HG02943 (cell line): ENCODE measurements around the gene OPN4.
A peak's percentile ranks its signal among the peaks of the same experiment; 100 is the strongest.

ENCODE experiments used
- ATAC-seq: cut with Tn5 transposase; IDR thresholded peaks from one replicate; pipeline ENCODE4 v1.9.1; 2021; ENCODE audit warnings: mild to moderate bottlenecking, low read depth, moderate library complexity; ENCODE audit not compliant: unreplicated experiment

The OPN4 gene

DNA sequence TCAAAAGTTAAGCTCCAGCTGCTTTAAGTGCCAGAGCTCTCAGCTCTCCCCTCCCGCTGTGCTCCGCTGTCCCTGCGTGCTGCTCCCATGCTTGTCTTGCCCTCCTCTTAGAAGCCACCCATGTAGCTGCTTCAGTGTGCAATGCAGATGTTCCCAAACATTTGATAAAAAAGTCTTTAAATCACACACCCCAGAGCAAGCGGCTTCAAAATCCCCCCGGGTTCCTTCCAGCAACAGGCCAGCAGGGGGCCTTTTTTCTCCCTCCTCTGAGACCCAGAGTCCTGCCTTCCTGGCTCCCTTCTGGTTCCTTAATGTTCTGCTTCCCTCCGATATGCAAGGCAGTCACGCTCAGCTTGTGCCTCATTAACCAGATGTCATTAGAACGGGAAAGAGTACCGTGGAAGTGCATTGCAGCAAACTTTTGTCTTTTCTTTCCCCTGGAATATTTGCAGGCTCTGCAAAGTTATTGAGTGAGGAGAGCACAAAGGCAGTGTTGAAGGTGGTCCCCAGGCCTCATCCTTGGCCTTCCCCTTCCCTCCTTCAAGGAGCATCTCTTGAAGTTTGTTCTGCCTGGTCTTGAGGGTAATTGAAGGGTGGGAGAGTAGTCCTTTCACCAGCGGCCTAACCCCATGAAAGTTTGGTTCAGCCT lies 39.5 kb downstream of the OPN4 start:
- ATAC-seq: no peak

GRCh38 chr10:86698207-86698940 lies 44.0 kb downstream of the OPN4 start:
- ATAC-seq: no peak

DNA sequence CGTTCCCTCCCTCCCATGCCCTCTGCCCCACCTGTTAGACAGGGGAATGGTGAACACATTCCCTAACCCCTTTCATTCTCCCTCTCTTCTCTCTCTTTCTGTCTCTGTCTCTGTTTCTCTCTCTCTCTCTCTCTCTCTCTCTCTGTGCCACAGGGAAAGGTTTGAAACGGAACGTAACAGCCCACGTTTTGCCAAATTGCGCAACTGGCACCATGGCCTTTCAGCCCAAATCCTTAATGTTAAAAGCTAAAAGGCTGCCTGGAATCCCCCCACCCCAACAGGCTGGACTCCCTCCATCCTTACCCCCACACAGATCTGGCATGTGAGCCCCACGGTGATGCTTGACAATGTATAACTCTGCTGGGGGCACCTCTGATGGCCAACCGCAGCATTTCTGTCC lies 44.8 kb downstream of the OPN4 start:
- ATAC-seq: no peak

- no peak for ATAC-seq
Observed at GRCh38 chr10:86699541-86699940, 45.2 kb downstream of the OPN4 start.

GRCh38 chr10:86699991-86700840 lies 45.9 kb downstream of the OPN4 start:
- ATAC-seq: no peak

GRCh38 chr10:86700851-86701617 lies 46.7 kb downstream of the OPN4 start:
- ATAC-seq: no peak

DNA sequence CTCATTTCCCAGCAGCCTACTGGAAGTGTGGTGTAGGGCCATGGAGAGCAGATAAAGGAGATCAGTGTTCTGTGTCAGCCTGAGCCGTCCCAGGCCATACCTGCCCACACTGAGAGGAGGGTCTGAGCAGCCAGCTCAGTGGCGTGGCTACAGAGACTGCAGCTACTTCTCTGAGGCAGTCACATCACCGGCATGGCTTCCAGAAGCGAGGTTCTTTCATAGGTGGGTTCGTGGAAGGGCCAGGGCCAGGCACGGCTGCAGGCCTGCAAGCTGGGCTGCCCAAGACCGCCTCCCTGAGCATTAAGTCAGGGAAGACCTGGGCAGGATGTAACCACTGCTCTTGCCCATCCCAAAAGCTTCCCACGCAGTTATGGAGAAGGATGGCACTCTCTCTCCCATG lies 48.8 kb downstream of the OPN4 start:
- ATAC-seq: no peak

GRCh38 chr10:86705139-86705538 lies 50.8 kb downstream of the OPN4 start:
- no peak for ATAC-seq

DNA sequence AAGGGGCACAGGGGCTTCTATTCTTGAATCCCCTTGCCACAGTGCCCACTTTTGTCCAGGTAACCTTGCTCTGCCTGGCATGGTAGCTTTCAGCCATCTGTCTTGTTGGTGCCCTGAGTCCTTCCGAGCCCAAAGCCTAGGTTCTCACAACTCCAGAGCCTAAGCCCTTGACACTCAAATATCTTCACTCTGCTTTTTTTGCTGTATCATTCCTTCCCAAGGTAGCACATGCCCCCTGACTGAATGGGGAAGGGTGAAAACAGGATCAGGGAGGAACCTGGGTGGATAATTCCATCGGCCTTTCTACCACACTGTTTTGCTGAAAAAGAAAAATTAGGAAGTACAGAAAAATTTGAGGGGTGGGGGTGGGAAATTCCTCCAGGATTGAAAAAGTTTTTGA lies 51.6 kb downstream of the OPN4 start:
- ATAC-seq: no peak

GRCh38 chr10:86706401-86706841 lies 52.1 kb downstream of the OPN4 start:
- no peak for ATAC-seq

- ATAC-seq: no peak
Observed at GRCh38 chr10:86706977-86707376, 52.6 kb downstream of the OPN4 start.

- no peak for ATAC-seq
Observed at GRCh38 chr10:86707505-86707904, 53.2 kb downstream of the OPN4 start.

- ATAC-seq: no peak
Observed at GRCh38 chr10:86708068-86708782, 53.9 kb downstream of the OPN4 start.

DNA sequence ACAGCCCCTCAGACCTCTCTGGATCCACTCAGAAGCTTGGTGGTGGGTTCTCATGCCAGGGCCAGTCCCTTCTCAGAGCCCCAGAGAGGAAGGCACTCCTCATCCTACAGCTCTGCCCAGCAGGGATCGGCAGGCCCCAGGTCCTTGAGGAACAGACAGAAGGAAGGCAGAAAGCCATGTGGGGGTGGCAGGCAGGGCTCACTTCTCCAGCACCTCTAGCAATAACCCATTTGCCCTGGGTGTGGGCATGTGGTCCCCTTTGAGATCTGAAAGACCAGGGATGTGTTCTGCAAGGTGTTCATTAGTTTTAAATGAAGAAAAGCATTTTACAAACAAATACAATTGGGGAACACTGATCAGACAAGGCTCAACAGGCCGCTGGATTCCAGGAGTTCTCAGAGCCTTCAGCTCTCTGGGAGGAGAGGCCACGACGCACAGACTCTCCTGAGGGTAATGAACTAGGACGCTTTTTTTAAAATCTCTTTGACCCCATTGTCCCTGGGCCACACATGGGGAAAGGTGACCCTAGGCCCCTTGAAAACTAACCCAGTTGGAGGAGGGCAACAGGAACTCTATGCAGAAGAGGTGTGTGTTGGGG lies 54.5 kb downstream of the OPN4 start:
- no peak for ATAC-seq

DNA sequence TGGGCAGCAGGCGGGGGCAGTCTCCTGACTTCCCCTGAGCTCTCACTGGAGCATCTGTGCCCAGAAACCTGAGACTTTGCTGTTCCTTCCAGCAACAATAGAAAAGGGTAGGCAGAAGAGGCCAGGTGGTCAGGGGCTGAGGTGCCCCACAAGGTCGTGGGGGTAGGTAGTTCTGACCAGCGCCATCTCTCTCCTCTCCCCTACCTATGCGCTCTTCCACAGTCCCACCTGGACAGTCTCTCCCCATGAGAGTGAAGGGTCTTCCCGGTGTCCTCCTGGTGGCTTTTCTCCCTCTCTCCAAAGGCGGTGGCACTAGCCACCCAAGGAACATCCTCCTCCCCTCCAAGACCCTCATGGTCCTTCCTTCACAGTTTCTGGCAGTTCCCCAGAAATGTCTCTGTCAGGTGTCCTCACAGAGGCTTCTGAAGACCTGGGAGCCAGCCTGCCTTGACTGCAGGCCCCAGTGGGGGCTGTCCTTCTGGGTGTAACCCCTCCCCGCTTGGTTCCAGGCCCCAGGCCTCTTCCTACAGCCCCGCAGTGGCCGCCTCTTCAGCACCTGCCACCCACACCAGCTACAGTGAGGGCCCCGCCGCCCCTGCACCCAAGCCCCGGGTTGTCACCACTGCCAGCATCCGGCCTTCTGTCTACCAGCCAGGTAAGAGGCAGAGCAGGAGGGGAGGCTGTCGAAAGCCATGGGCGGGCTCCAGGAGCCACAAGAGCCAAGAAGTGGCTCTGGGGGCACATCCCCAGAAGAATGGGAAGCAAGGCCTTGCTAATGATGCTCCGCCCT lies 55.2 kb downstream of the OPN4 start:
- ATAC-seq: no peak

DNA sequence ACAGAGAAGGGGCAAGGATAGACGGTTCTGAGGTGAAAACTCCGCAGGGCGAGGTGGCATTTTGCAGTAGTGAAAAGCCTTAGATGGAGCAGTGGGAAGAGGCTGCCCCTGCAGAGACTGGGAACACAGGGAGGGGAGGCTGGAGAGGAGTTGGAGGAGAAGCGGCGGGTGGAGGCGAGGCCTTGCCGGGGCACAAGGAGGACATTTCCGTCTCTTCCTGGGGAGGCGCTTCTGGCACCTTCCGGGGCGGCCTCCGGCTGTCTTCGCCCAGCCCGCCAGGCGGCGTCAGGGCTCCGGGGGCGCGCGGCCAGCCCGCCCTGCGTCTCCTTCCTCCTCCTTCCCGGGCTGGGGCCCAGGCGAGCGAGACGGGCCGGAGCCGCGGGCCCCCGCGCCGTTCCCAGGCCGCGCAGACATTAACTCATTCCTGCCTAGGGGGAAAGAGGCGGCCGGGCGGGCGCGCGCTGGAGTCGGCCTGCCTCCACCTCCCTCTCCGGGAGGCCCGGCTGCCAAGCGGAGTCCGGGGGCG lies 56.7 kb downstream of the OPN4 start:
- peak; percentile 83 for ATAC-seq

- ATAC-seq: peak; percentile 46
Observed at GRCh38 chr10:86711513-86712316, 57.4 kb downstream of the OPN4 start.

DNA sequence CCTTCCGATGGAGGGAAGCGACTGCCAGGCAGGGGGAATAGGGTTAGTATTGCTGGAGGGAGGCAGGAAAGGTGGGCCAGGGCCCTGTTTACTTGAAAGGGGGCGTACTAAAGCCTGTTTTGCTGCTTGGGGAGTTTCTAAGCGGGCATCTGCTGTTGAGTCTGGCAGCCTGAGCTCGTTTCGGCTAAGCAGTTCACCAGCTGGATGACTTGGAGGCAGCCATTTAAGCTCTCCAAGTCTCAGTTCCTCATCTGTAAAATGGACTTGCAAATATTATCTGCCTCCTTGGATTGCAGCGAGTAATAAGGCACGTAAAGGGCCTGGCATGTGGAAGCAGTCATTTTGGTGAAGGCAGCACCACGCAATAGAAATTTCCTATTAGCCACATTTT lies 58.0 kb downstream of the OPN4 start:
- peak; percentile 22 for ATAC-seq
